Suppressor macrophage treated with lipopolysaccharide for 4 hours (primary cell): ENCODE measurements around the gene RRN3.
"Not testable (repeated sequence)": the region's sequence is repeated elsewhere in the genome, so short reads cannot be mapped to it uniquely, and the experiment has no call there.

Source experiments
- DNase-seq: peaks from one replicate; pipeline ENCODE4 v3.0.0-alpha.2; 2020

The RRN3 gene

DNA sequence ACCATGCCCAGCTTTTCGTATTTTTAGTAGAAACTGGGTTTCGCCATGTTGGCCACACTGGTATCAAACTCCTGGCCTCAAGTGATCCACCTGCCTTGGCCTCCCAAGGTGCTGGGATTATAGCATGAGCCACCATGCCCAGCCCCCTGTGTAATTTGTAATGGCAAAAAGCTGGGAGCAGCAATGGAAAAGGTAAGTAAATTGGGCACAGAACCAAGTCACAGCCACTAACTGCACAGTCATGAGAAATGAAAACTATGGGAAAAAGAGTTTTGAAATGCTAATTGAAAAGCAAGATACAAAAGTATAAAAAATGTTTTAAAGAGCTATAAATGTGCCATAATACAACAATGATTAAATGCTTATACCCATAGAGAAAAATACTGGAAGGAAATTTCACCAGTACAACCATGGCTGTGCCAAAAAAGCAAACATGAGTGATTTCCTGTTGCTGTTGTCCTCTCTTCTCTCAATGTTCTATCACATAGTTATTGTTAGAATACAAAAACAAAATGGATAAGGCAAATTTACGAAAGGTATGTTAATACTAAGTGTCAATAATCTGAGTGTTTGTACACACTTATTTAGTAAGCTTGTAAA is 44.4 kb downstream of the RRN3 start:
- no peak for DNase-seq

- DNase-seq = no peak
These were observed 47.2 kb downstream of the RRN3 start for GRCh38 chr16:15046692-15047376.

DNA sequence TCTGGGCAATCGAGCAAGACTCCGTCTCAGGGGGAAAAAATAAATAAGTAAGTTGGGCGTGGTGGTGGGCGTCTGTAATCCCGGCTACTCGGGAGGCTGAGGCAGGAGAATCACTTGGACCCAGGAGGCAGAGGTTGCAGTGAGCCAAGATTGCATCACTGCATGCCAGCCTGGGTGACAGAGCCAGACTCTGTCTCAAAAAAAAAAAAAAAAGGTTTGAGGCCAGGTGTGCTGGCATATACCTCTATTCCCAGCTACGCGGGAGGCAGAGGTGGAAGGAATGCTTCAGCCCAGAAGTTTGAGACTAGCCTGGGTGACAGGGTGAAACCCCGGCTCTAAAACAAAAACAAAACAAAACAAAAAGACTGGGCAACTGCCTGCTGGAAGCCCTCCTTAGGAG is 48.8 kb downstream of the RRN3 start:
- DNase-seq = not testable (repeated sequence)

GRCh38 chr16:15044286-15044685 is 49.8 kb downstream of the RRN3 start:
- no peak for DNase-seq

DNA sequence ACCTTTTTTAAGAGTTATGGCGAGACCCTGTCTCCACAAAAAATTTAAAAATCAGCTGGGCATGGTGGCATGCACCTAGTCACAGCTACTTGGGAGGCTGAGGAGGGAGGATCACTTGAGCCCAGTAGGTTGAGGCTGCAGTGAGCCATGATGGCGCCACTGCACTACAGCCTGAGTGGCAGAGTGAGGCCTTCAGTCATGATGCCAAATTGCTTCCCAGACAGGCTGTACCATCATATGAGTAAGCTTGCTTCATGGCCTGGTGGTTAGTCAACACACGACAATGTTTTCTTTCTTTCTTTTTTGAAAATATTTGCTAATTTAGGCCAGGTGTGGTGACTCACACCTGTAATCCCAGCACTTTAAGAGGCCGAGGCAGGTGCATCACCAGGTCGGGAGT is 50.7 kb downstream of the RRN3 start:
- no peak for DNase-seq

DNA sequence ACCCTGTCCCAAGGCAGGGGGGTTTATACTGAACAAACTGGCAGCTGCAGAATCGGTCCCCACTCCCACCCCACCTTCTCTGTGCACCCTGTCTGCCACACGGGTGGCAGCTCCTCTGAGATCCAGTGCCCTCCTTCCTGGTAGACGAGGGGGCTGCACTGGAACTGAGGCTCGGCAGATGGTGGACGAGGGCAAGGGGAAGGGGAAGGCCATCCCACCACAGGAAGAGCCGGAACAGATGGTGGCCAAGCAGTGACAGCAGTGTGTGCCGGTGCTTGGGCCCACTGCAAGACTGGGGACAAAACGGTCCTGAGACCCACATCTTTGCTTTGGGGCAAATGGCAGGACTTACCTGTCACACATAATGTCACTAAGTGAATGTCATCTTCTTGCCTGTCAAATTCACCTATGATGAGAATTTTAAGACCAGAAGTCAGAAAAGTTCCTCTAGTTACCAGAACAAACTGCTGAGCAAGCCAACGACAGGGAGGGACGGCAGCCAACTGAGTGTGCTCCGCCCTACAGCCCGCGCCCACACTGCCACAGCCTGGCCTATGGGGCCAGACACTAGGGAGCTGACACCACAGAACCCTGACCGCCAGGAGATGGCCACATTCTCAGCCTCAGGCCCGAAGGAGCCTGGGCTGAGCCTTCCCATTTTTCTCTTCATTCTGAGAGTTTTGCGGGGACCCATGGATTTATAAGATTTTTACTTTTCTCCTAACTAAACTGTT is 52.6 kb downstream of the RRN3 start:
- DNase-seq = peak; percentile 85

GRCh38 chr16:15038689-15039088 is 55.4 kb downstream of the RRN3 start:
- DNase-seq = no peak

DNA sequence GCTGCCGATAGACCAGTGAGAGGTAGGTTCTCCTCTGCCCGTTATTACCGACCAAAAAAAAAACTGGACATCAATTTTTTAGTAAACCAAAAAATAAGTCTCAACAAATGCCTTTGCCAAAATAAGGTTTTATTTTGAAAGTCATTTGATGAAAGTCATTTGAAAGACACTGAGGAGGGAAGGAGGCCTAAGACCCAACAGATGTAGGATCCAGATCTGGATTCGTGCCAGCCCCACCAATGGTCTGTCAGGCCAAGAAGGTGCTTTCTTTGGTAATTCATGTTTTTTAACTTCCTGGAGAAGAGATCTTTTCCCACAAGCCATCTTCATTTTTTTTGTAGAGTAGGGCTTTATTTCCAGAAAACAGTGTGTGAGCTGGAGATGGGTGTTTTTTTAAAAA is 56.3 kb downstream of the RRN3 start:
- no peak for DNase-seq

- no peak for DNase-seq
These were observed 57.1 kb downstream of the RRN3 start for GRCh38 chr16:15037003-15037402.

GRCh38 chr16:15035163-15035729 is 58.8 kb downstream of the RRN3 start:
- DNase-seq = no peak

DNA sequence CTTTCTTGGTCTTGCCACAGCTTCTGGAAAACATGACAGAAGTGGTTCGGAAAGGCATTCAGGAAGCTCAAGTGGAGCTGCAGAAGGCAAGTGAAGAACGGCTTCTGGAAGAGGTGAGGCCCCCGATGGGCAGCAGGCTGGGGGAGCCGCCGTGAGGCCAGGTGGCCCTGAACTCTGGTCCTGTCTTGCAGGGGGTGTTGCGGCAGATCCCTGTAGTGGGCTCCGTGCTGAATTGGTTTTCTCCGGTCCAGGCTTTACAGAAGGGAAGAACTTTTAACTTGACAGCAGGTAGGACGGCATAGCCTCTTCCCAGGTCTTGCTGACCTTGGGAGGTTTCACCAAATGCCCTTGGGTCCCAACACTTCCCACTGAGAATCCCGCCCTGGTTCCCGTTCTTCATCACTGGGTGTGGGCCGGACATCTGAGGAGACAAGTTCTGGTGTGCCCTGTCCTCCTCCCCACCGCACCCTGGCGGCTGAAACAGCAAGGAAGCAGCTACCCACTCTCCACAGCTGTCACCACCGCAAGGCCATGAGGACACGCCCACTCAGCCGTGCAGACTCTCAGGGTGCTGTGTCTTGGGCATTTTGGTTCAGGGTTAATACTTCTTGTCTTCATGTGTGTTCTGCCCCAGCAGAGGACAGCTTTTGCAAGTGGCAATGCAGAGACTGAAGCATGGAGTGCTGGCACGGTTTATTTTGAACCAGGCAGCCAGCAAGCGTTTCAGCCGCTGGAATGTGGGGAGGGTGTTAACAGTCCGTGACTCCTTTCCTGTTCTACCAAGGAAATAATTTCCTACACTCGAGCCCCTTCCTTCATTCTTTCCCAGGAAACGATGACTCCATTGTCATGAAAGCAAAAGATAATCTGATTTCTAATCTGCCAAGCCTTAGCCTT is 59.6 kb downstream of the RRN3 start:
- no peak for DNase-seq

DNA sequence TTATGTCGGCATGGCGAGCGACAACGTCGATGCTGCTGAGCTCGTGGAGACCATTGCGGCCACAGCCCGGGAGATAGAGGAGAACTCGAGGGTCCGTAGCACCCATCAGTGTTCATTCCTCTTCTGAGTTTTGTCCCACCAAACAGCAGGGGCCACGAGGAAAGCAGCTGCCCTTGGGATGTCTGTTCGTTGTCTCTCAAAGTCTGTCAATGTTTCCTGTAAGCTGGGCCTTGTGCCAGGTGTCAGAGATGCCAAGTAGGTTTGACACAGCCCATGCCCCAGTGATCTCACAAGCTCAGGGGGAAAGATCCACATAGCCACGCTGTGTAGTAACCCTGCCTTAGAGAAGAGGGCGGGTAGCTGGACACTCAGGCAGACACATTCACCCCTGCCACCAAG is 60.8 kb downstream of the RRN3 start:
- no peak for DNase-seq

- peak; percentile 35 for DNase-seq
These were observed 61.3 kb downstream of the RRN3 start for GRCh38 chr16:15032547-15033308.

DNA sequence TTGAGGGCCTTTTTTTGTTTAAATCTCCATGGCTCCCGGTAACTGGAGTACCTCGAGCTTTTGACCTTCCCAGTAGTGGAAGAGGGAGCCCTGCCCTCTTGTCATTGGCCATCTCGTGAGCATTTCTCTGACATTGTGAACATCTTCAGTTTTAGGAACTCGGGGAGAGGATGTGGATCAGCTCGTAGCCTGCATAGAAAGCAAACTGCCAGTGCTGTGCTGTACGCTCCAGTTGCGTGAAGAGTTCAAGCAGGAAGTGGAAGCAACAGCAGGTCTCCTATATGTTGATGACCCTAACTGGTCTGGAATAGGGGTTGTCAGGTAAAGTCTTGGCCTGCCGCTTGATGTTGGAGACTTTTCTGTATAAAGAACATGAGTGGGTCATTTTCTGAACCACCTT is 62.5 kb downstream of the RRN3 start:
- DNase-seq = no peak

DNA sequence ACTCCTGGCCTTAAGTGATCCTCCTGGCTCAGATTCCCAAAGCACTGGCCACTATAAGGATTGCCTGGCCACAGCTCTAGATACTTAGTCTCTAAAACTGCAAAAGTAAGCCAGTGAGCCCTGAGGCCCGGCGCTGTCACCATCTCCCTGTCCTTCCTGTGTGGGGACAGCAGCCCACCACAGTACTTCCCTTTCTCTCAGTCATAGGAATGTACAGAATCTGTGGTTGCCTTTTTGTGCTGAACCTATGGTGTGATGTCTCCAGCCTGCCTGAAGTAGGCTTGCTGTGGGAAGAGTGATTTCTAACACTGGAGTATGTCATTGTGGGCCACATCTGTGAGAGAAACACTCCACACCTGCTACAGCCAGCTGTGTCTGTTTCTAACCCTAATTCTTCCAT is 62.9 kb downstream of the RRN3 start:
- peak; percentile 64 for DNase-seq

- DNase-seq = not testable (repeated sequence)
These were observed 64.3 kb downstream of the RRN3 start for GRCh38 chr16:15029749-15030148.

- DNase-seq = not testable (repeated sequence)
These were observed 65.0 kb downstream of the RRN3 start for GRCh38 chr16:15028801-15029698.

DNA sequence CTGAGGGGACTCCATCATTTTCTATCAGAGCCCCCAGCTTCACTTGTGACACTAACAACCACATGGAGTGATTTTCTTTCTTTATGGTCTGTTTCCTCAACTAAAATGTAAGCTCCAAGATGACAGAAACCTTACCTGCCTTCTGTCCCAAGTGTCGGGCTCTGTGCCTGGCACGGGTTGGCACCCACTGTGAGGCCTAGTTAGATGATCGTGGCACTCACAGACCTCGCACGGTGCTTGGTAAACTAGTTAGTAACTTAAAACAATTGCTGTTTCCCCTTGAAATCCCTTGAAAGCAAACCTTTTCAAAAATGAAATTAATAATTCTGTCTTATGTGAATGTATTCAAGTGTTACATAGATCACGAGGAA is 65.7 kb downstream of the RRN3 start:
- DNase-seq = not testable (repeated sequence)

DNA sequence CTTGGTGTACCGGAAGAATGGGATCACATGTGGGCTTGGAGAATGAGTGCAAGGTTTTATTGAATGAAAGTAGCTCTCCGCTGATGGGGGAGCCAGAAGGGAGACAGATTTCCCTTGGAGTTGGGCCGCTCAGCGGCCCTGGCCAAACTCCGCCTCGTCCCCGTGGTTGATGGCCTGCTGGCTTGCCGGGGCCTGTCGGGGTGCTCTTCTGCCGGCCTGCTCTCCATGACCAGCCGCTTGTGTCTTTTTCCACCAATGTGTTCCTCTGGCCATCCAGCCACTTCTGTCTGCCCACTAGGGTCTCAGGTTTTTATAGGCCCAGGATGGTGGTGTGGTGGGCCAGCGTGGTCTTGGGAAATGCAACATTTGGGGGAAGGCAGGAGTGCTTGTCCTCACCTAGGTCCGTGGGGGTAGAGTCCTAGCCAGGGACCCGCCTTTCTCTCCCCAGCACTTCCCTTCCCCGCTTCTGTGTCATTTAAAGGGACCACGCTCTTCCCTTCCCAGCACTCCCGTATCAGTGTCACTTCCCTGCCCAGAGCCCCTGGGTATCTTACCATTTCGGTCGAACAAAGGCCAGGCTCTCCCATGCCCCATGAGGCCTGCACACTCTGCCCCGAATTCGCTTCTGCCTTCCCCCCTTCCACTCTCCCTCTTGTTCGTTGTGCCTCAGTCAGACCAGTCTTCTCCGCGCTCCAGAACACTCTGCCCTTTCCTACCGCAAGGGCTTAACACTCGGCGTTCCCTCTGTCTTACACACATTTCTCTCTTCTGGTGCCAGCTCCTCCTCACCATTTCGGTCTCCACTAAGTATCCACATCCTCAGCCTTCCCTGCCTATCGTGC is 66.3 kb downstream of the RRN3 start:
- DNase-seq = not testable (repeated sequence)

- DNase-seq = not testable (repeated sequence)
These were observed 67.0 kb downstream of the RRN3 start for GRCh38 chr16:15027051-15027450.
